ENCODE data around the gene MRGPRE.

- TF ChIP-seq, protein P1, sequence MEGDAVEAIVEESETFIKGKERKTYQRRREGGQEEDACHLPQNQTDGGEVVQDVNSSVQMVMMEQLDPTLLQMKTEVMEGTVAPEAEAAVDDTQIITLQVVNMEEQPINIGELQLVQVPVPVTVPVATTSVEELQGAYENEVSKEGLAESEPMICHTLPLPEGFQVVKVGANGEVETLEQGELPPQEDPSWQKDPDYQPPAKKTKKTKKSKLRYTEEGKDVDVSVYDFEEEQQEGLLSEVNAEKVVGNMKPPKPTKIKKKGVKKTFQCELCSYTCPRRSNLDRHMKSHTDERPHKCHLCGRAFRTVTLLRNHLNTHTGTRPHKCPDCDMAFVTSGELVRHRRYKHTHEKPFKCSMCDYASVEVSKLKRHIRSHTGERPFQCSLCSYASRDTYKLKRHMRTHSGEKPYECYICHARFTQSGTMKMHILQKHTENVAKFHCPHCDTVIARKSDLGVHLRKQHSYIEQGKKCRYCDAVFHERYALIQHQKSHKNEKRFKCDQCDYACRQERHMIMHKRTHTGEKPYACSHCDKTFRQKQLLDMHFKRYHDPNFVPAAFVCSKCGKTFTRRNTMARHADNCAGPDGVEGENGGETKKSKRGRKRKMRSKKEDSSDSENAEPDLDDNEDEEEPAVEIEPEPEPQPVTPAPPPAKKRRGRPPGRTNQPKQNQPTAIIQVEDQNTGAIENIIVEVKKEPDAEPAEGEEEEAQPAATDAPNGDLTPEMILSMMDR (IDR thresholded peaks at IDR 0.05), result no peak
- no peak for TF ChIP-seq POLR2A (IDR thresholded peaks at IDR 0.05)
These were observed 2.3 kb downstream of the MRGPRE start for GRCh38 chr11:3229673-3230630.

Data from esophagus squamous epithelium (tissue), 4 donors.